Measurements from ENCODE around the gene SPTBN1. TPM values are rescaled to one million over a fixed set of nuclear protein-coding genes. Genes with fewer than 3 reads are reported as not detected.
A peak's percentile ranks its signal among the peaks of the same experiment; 100 is the strongest.

The SPTBN1 gene
- total RNA-seq, 1 donor from 2014 or later: 983 TPM

DNA sequence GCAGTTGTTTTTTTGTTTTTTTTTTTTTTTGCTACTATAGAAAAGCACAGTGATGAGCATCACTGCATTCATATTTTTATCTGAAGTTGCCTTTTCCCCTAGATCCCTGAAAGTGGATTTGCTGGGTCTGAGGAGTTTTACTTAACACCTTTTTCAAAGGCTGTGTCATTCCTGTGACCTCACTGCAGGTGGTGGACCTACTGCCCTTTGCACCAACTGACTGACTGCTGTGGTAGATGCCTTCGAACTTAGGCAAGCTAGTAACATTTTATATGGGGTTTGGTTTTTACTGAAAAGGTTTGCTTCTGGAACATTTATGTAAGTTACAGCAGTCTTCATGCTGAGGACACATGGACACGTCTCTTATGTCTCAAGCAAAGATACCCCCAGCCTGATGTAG is 36.2 kb downstream of the SPTBN1 start:
- Mint-ChIP-seq H3K4me3 (ENCODE audit: unreplicated experiment) (no peak overlapping the region), H3K4me1 (ENCODE audit: unreplicated experiment) (peaks cover 36% of the 10 kb centered on the region), H3K27me3 (ENCODE audit: unreplicated experiment) (peaks cover 2% of the 10 kb centered on the region), H3K9me3 (ENCODE audit: unreplicated experiment) (no peaks in the 10 kb centered on the region), H3K27ac (ENCODE audit: unreplicated experiment) (no peak overlapping the region), H3K36me3 (ENCODE audit: low read depth, unreplicated experiment) (peaks cover 16% of the 10 kb centered on the region)
- TF ChIP-seq, protein P1, sequence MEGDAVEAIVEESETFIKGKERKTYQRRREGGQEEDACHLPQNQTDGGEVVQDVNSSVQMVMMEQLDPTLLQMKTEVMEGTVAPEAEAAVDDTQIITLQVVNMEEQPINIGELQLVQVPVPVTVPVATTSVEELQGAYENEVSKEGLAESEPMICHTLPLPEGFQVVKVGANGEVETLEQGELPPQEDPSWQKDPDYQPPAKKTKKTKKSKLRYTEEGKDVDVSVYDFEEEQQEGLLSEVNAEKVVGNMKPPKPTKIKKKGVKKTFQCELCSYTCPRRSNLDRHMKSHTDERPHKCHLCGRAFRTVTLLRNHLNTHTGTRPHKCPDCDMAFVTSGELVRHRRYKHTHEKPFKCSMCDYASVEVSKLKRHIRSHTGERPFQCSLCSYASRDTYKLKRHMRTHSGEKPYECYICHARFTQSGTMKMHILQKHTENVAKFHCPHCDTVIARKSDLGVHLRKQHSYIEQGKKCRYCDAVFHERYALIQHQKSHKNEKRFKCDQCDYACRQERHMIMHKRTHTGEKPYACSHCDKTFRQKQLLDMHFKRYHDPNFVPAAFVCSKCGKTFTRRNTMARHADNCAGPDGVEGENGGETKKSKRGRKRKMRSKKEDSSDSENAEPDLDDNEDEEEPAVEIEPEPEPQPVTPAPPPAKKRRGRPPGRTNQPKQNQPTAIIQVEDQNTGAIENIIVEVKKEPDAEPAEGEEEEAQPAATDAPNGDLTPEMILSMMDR (IDR thresholded peaks at IDR 0.05; ENCODE audit: unreplicated experiment): no peak
- DNase-seq (ENCODE audit: low spot score): no peak

GRCh38 chr2:54494087-54494486 is 38.0 kb downstream of the SPTBN1 start:
- peaks cover 12% of the 10 kb centered on the region for H3K36me3 Mint-ChIP-seq (ENCODE audit: low read depth, unreplicated experiment)
- H3K9me3 Mint-ChIP-seq (ENCODE audit: unreplicated experiment): no peaks in the 10 kb centered on the region
- no peak overlapping the region for H3K27ac Mint-ChIP-seq (ENCODE audit: unreplicated experiment)
- TF ChIP-seq, protein P1 (IDR thresholded peaks at IDR 0.05; ENCODE audit: unreplicated experiment): no peak
- peaks cover 2% of the 10 kb centered on the region for H3K27me3 Mint-ChIP-seq (ENCODE audit: unreplicated experiment)
- H3K4me3 Mint-ChIP-seq (ENCODE audit: unreplicated experiment): no peak overlapping the region
- peaks cover 48% of the 10 kb centered on the region for H3K4me1 Mint-ChIP-seq (ENCODE audit: unreplicated experiment)
- DNase-seq (ENCODE audit: low spot score): no peak

DNA sequence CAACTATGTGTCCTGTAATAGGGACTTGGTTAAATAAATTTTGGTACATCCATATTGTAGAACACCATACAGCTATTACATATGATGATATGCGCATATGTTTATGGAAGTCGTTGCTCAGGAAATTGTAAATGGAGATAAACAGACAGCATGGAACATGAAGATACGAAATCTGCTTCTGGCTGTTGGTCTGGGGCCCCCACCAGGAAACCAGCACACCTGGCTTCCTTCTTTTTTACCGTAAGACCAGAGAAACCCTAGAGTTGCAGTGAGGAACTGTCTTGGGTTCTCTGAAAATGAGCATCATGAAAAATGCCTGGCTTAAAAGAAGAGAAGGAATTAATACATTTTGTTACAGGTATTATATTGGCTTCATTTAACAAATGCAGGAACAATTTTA is 40.8 kb downstream of the SPTBN1 start:
- TF ChIP-seq, protein P1 (IDR thresholded peaks at IDR 0.05; ENCODE audit: unreplicated experiment): no peak
- no peak for DNase-seq (ENCODE audit: low spot score)
- Mint-ChIP-seq H3K4me1 (ENCODE audit: unreplicated experiment) (peaks cover 69% of the 10 kb centered on the region), H3K4me3 (ENCODE audit: unreplicated experiment) (no peak overlapping the region), H3K36me3 (ENCODE audit: low read depth, unreplicated experiment) (peaks cover 14% of the 10 kb centered on the region), H3K27me3 (ENCODE audit: unreplicated experiment) (no peaks in the 10 kb centered on the region), H3K27ac (ENCODE audit: unreplicated experiment) (peak overlapping the region; percentile 49), H3K9me3 (ENCODE audit: unreplicated experiment) (no peaks in the 10 kb centered on the region)

DNA sequence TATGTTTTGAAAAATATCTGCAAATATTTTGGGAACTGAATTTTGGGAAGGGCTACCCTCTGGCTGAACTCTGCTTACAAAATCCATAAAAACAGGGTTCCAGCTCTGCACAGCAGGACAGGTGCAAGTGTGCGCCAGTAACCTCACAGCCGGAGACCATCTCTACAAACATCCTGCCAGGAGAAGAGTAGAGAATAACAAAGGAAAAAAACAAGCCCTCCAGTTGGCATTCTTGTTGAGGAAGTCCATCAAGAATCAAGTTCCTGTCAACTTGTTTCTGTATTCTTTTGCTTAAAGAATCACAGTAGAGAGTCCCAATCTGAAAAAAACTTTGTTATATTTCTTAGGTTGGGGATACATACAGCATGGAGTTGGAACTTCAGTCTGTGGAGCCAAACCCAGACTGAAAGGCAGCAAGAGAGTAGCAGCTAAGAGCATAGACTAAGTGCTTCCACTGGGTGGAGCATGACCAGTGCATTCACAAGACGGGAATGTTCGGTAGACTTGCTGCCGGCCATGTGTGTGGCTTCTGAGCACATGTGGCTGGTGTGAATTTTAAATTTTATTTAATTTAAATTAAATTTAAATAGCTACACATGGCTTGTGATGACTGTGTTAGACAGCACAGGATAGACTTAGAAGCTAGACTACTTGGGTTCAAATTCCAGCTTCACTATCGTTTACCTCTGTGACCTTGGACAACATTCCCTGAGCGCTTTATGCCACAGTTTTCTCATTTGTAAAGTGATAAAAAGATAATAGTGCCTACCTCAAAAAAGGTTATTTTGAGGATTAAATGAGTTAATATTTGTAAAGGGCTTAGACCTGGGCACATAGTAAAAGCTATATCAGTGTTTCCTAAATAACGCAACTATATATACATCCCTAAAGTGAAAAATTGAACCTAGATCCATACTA is 41.9 kb downstream of the SPTBN1 start:
- peaks cover 17% of the 10 kb centered on the region for H3K36me3 Mint-ChIP-seq (ENCODE audit: low read depth, unreplicated experiment)
- H3K27ac Mint-ChIP-seq (ENCODE audit: unreplicated experiment): peak overlapping the region; percentile 49
- H3K27me3 Mint-ChIP-seq (ENCODE audit: unreplicated experiment): peaks cover 5% of the 10 kb centered on the region
- H3K4me3 Mint-ChIP-seq (ENCODE audit: unreplicated experiment): no peak overlapping the region
- H3K9me3 Mint-ChIP-seq (ENCODE audit: unreplicated experiment): no peaks in the 10 kb centered on the region
- DNase-seq (ENCODE audit: low spot score): peak; percentile 47
- peaks cover 78% of the 10 kb centered on the region for H3K4me1 Mint-ChIP-seq (ENCODE audit: unreplicated experiment)
- TF ChIP-seq, protein P1 (IDR thresholded peaks at IDR 0.05; ENCODE audit: unreplicated experiment): no peak

GRCh38 chr2:54499661-54500060 is 43.5 kb downstream of the SPTBN1 start:
- Mint-ChIP-seq H3K36me3 (ENCODE audit: low read depth, unreplicated experiment) (peaks cover 14% of the 10 kb centered on the region), H3K9me3 (ENCODE audit: unreplicated experiment) (no peaks in the 10 kb centered on the region), H3K4me1 (ENCODE audit: unreplicated experiment) (peaks cover 82% of the 10 kb centered on the region), H3K27me3 (ENCODE audit: unreplicated experiment) (peaks cover 6% of the 10 kb centered on the region), H3K27ac (ENCODE audit: unreplicated experiment) (no peak overlapping the region), H3K4me3 (ENCODE audit: unreplicated experiment) (no peak overlapping the region)
- TF ChIP-seq, protein P1 (IDR thresholded peaks at IDR 0.05; ENCODE audit: unreplicated experiment): no peak
- DNase-seq (ENCODE audit: low spot score): no peak

Measured in endothelial cell (in vitro differentiated cells).